Caco-2 (cell line): Measurements from ENCODE around the gene MUC15. TPM values are rescaled to one million over a fixed set of nuclear protein-coding genes. Genes with fewer than 3 reads are reported as not detected.

Source experiments
- BruUV-seq: library from RNA; stranded (reverse); fragments of 400-500 nt; replicated peaks from 2 replicates; lab custom pipeline; 2021; lab: Mats Ljungman, UMichigan
- CTCF ChIA-PET: fragments of 300-600 bp; sonication (Branson Sonifier 250); formaldehyde crosslinking; loops from one replicate; lab custom pipeline; 2022; ENCODE audit warnings: antibody characterized with exemption; lab: Charles Lee
- POLR2A ChIA-PET: fragments of 300-600 bp; sonication (Branson Sonifier 250); formaldehyde crosslinking; loops from one replicate; lab custom pipeline; 2022; ENCODE audit warnings: antibody characterized with exemption; lab: Charles Lee
- DNase-seq, 2 experiments: peaks; one replicate each; pipeline versions ENCODE4 v3.0.0 to v3.0.0-alpha.2; 2020 to 2022
- H3K27me3 ChIP-seq: replicated peaks from 2 replicates; pipeline ENCODE4 v1.6.0; 2011; ENCODE audit warnings: low read length; ENCODE audit not compliant: control insufficient read depth, insufficient read depth
- H3K36me3 ChIP-seq: 2 replicates; pipeline ENCODE4 v1.5.1; 2011; ENCODE audit warnings: low read length; ENCODE audit not compliant: control insufficient read depth, insufficient read depth
- H3K4me1 ChIP-seq: fragments of 250-450 bp; sonication (Bioruptor Pico); 2 replicates; pipeline ENCODE4 v1.5.1; 2020; ENCODE audit warnings: mild to moderate bottlenecking
- H3K4me3 ChIP-seq: 2 replicates; pipeline ENCODE4 v1.5.1; 2011; ENCODE audit warnings: low read depth, mild to moderate bottlenecking, control low read depth, low read length
- H3K9me3 ChIP-seq: fragments of 250-450 bp; sonication (Bioruptor Pico); 2 replicates; pipeline ENCODE4 v1.5.1; 2020; ENCODE audit warnings: mild to moderate bottlenecking, moderate library complexity
- H3K27ac Mint-ChIP-seq: one replicate; pipeline ENCODE4 v1.8.0; 2022; ENCODE audit warnings: mixed read lengths; ENCODE audit not compliant: unreplicated experiment
- H3K27me3 Mint-ChIP-seq: one replicate; pipeline ENCODE4 v1.8.0; 2022; ENCODE audit warnings: mixed read lengths; ENCODE audit not compliant: insufficient read depth, unreplicated experiment
- H3K36me3 Mint-ChIP-seq: one replicate; pipeline ENCODE4 v1.8.0; 2022; ENCODE audit warnings: mild to moderate bottlenecking, mixed read lengths; ENCODE audit not compliant: insufficient read depth, unreplicated experiment
- H3K4me1 Mint-ChIP-seq: one replicate; pipeline ENCODE4 v1.8.0; 2022; ENCODE audit warnings: low read depth, mixed read lengths; ENCODE audit not compliant: unreplicated experiment
- H3K4me3 Mint-ChIP-seq: one replicate; pipeline ENCODE4 v1.8.0; 2022; ENCODE audit warnings: mild to moderate bottlenecking, moderate library complexity, mixed read lengths; ENCODE audit not compliant: unreplicated experiment
- H3K9me3 Mint-ChIP-seq: one replicate; pipeline ENCODE4 v1.8.0; 2022; ENCODE audit warnings: mixed read lengths; ENCODE audit not compliant: unreplicated experiment
- CTCF ChIP-seq, 2 experiments: fragments of 200-600 bp in 1 of 2; IDR thresholded peaks; 1 replicate in 1 of 2; 2 replicates in 1 of 2; pipeline versions ENCODE4 v1.5.1 to v1.8.0; 2011 to 2022; ENCODE audit warnings: antibody characterized with exemption in 1 of 2, control low read depth in 1 of 2, inconsistent platforms in 1 of 2, low read depth in 1 of 2, low read length in 1 of 2, mild to moderate bottlenecking in 1 of 2, moderate library complexity in 1 of 2; ENCODE audit not compliant: insufficient read depth in 1 of 2, severe bottlenecking in 1 of 2, unreplicated experiment in 1 of 2
- intact Hi-C: fragments of 100-400 bp; cut with micrococcal nuclease; formaldehyde crosslinking; loops from one replicate; pipeline ENCODE4 v1.10.0; 2022; ENCODE audit not compliant: unreplicated experiment
- total RNA-seq: library from RNA; stranded (reverse); gene quantifications from 2 replicates; pipeline ENCODE4 v1.2.3, GENCODE V29; 2022

Gene MUC15
- total RNA-seq, 1 experiment from 2014 or later: 0.70 TPM

- Histone ChIP-seq H3K27me3 (no peaks in the 10 kb centered on the region), H3K36me3 (no peaks in the 10 kb centered on the region), H3K9me3 (no peaks in the 10 kb centered on the region), H3K4me3 (no peak overlapping the region), H3K4me1 (no peaks in the 10 kb centered on the region)
- no peak for TF ChIP-seq CTCF (IDR thresholded peaks at IDR 0.05; ENCODE audit: insufficient read depth in 1 of 2, low read depth in 1 of 2, low read length in 1 of 2, severe bottlenecking in 1 of 2, unreplicated experiment in 1 of 2)
- ChIA-PET CTCF (no interaction called here), POLR2A (interaction anchor here (0.6 kb wide), 1 partner anchor 1162 kb away, joined by 4 read pairs; no protein-coding TSS in a partner anchor)
- BruUV-seq: no TSS peak
- intact Hi-C loops: no loop called here
- H3K4me3 Mint-ChIP-seq: no peak overlapping the region
- no peak for DNase-seq
- no peak overlapping the region for H3K27ac Mint-ChIP-seq
- peaks cover 5% of the 10 kb centered on the region for H3K27me3 Mint-ChIP-seq
- H3K36me3 Mint-ChIP-seq: no peaks in the 10 kb centered on the region
- H3K9me3 Mint-ChIP-seq: no peaks in the 10 kb centered on the region
- H3K4me1 Mint-ChIP-seq: no peaks in the 10 kb centered on the region
Measured at GRCh38 chr11:26556582-26556981, 15.5 kb downstream of the MUC15 start.

DNA sequence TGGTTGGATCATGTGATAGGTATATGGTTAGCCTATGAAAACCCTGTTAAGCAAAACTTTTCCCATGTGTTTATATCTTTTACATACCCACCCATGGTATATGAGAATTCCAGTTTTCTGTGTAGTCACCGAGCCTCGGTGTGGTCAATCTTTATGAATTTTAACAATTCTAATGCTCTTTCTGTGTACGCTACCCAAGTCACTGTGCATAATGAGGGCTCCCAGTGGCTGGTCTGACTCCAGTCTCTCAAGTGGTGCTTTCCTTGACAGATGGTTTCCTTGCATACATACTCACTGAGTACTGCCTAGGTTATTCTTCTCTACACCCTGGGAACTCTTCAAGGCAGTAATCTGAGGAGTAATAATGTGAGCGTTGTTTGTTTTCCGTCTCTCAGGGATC lies 17.6 kb downstream of the MUC15 start:
- Mint-ChIP-seq H3K4me3 (no peak overlapping the region), H3K27ac (no peak overlapping the region), H3K27me3 (peaks cover 5% of the 10 kb centered on the region), H3K36me3 (no peaks in the 10 kb centered on the region), H3K9me3 (no peaks in the 10 kb centered on the region), H3K4me1 (no peaks in the 10 kb centered on the region)
- POLR2A ChIA-PET: no interaction called here
- no TSS peak for BruUV-seq
- no peak overlapping the region for H3K4me3 ChIP-seq
- DNase-seq: no peak
- CTCF ChIA-PET: no interaction called here
- no peak for TF ChIP-seq CTCF (IDR thresholded peaks at IDR 0.05; ENCODE audit: insufficient read depth in 1 of 2, low read depth in 1 of 2, low read length in 1 of 2, severe bottlenecking in 1 of 2, unreplicated experiment in 1 of 2)
- no peaks in the 10 kb centered on the region for H3K9me3 ChIP-seq
- H3K4me1 ChIP-seq: no peaks in the 10 kb centered on the region
- intact Hi-C loops: no loop called here
- H3K27me3 ChIP-seq: no peaks in the 10 kb centered on the region
- no peaks in the 10 kb centered on the region for H3K36me3 ChIP-seq

DNA sequence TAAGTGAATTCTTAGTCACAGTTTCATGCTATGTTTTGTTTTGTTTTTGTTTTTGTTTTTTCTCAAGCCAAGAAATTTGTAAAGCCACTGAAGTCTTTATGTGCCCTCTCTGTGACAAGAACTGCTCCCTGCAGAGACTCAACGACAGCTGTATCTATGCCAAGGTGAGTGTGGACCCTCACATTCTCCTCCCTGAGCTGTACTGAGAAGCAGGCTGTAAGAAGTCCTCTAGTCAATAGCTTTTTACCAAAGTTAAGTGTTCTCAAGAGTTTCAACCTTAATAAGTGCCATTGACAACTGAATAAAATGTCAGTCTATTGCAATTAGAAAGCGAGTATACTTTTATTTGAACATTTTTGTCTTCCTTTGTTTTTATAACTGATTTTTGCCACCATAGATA lies 18.9 kb downstream of the MUC15 start:
- POLR2A ChIA-PET: no interaction called here
- no peaks in the 10 kb centered on the region for H3K27me3 ChIP-seq

More for the DNA sequence above, 18.9 kb downstream of the MUC15 start:
- Mint-ChIP-seq H3K4me3 (no peak overlapping the region), H3K36me3 (no peaks in the 10 kb centered on the region), H3K27ac (no peak overlapping the region), H3K4me1 (no peaks in the 10 kb centered on the region), H3K9me3 (no peaks in the 10 kb centered on the region), H3K27me3 (peaks cover 5% of the 10 kb centered on the region)
- no TSS peak for BruUV-seq
- H3K9me3 ChIP-seq: no peaks in the 10 kb centered on the region
- CTCF ChIA-PET: no interaction called here
- no peaks in the 10 kb centered on the region for H3K4me1 ChIP-seq
- DNase-seq: no peak
- H3K4me3 ChIP-seq: no peak overlapping the region
- no peak for TF ChIP-seq CTCF (IDR thresholded peaks at IDR 0.05; ENCODE audit: insufficient read depth in 1 of 2, low read depth in 1 of 2, low read length in 1 of 2, severe bottlenecking in 1 of 2, unreplicated experiment in 1 of 2)
- no peaks in the 10 kb centered on the region for H3K36me3 ChIP-seq
- intact Hi-C loops: no loop called here
